Measurements from ENCODE around the gene SLC4A8.

The SLC4A8 gene

GRCh38 chr12:51378749-51379148 lies 45.9 kb upstream of the SLC4A8 start:
- peaks cover 80% of the 10 kb centered on the region for H3K36me3 ChIP-seq (ENCODE audit: insufficient read depth, low read length)
- H3K27me3 ChIP-seq (ENCODE audit: insufficient read depth, low read length, poor library complexity), result no peaks in the 10 kb centered on the region
- DNase-seq, result peak; percentile 85
- peaks cover 17% of the 10 kb centered on the region; the same call in 1 of the 2 replicates for H3K79me2 ChIP-seq (ENCODE audit: insufficient read depth, low read length)
- TF ChIP-seq EZH2 (IDR thresholded peaks at IDR 0.05; ENCODE audit: borderline replicate concordance, low read depth, low read length, severe bottlenecking) (no peak), CTCF (IDR thresholded peaks at IDR 0.05; ENCODE audit: borderline replicate concordance, extremely low read depth, low read length, poor library complexity, severe bottlenecking) (no peak)
- no peak overlapping the region for H2AFZ ChIP-seq (ENCODE audit: low read depth, low read length)
- H3K27ac ChIP-seq (ENCODE audit: low read length), result peak overlapping the region; percentile 77
- no peaks in the 10 kb centered on the region for H3K9me3 ChIP-seq (ENCODE audit: insufficient read depth, low read length, severe bottlenecking)
- peak overlapping the region; percentile 33 for H3K9ac ChIP-seq (ENCODE audit: low read depth, low read length)
- H3K4me3 ChIP-seq (ENCODE audit: low read depth in 1 of 2, low read length in 2 of 2), result no peak overlapping the region
- ATAC-seq (ENCODE audit: insufficient read depth, low read depth), result peak; percentile 75
- peaks cover 78% of the 10 kb centered on the region for H3K4me1 ChIP-seq (ENCODE audit: insufficient read depth, low read length)
- H4K20me1 ChIP-seq (ENCODE audit: insufficient read depth, low read length), result no peaks in the 10 kb centered on the region
- peak overlapping the region; percentile 21; the same call in 1 of the 2 replicates for H3K4me2 ChIP-seq (ENCODE audit: insufficient read depth, low read length)

- H2AFZ ChIP-seq (ENCODE audit: low read depth, low read length), result no peak overlapping the region
- no peaks in the 10 kb centered on the region for H3K27me3 ChIP-seq (ENCODE audit: insufficient read depth, low read length, poor library complexity)
- peaks cover 72% of the 10 kb centered on the region for H3K36me3 ChIP-seq (ENCODE audit: insufficient read depth, low read length)
- no peak for DNase-seq
- TF ChIP-seq EZH2 (IDR thresholded peaks at IDR 0.05; ENCODE audit: borderline replicate concordance, low read depth, low read length, severe bottlenecking) (no peak), CTCF (IDR thresholded peaks at IDR 0.05; ENCODE audit: borderline replicate concordance, extremely low read depth, low read length, poor library complexity, severe bottlenecking) (no peak)
- no peak overlapping the region for H3K4me3 ChIP-seq (ENCODE audit: low read depth in 1 of 2, low read length in 2 of 2)
- H3K9ac ChIP-seq (ENCODE audit: low read depth, low read length), result peak overlapping the region; percentile 33
- H3K4me2 ChIP-seq (ENCODE audit: insufficient read depth, low read length), result peak overlapping the region; percentile 21; the same call in 1 of the 2 replicates
- ATAC-seq (ENCODE audit: insufficient read depth, low read depth), result no peak
- peak overlapping the region; percentile 77 for H3K27ac ChIP-seq (ENCODE audit: low read length)
- H3K79me2 ChIP-seq (ENCODE audit: insufficient read depth, low read length), result peaks cover 17% of the 10 kb centered on the region; the same call in 1 of the 2 replicates
- peaks cover 83% of the 10 kb centered on the region for H3K4me1 ChIP-seq (ENCODE audit: insufficient read depth, low read length)
- H4K20me1 ChIP-seq (ENCODE audit: insufficient read depth, low read length), result no peaks in the 10 kb centered on the region
- no peaks in the 10 kb centered on the region for H3K9me3 ChIP-seq (ENCODE audit: insufficient read depth, low read length, severe bottlenecking)
Observed at GRCh38 chr12:51379571-51379970, 45.1 kb upstream of the SLC4A8 start.

- no peak for ATAC-seq (ENCODE audit: insufficient read depth, low read depth)
- peak overlapping the region; percentile 44 for H3K9ac ChIP-seq (ENCODE audit: low read depth, low read length)
- no peaks in the 10 kb centered on the region for H3K9me3 ChIP-seq (ENCODE audit: insufficient read depth, low read length, severe bottlenecking)
- peaks cover 57% of the 10 kb centered on the region for H3K36me3 ChIP-seq (ENCODE audit: insufficient read depth, low read length)
- peaks cover 95% of the 10 kb centered on the region for H3K4me1 ChIP-seq (ENCODE audit: insufficient read depth, low read length)
- DNase-seq, result no peak
- no peak overlapping the region for H3K4me3 ChIP-seq (ENCODE audit: low read depth in 1 of 2, low read length in 2 of 2)
- H3K27ac ChIP-seq (ENCODE audit: low read length), result peak overlapping the region; percentile 92
- no peaks in the 10 kb centered on the region for H3K27me3 ChIP-seq (ENCODE audit: insufficient read depth, low read length, poor library complexity)
- peak overlapping the region; percentile 55 for H3K4me2 ChIP-seq (ENCODE audit: insufficient read depth, low read length)
- peaks cover 27% of the 10 kb centered on the region for H3K79me2 ChIP-seq (ENCODE audit: insufficient read depth, low read length)
- H2AFZ ChIP-seq (ENCODE audit: low read depth, low read length), result no peak overlapping the region
- H4K20me1 ChIP-seq (ENCODE audit: insufficient read depth, low read length), result no peaks in the 10 kb centered on the region
- TF ChIP-seq CTCF (IDR thresholded peaks at IDR 0.05; ENCODE audit: borderline replicate concordance, extremely low read depth, low read length, poor library complexity, severe bottlenecking) (no peak), EZH2 (IDR thresholded peaks at IDR 0.05; ENCODE audit: borderline replicate concordance, low read depth, low read length, severe bottlenecking) (no peak)
Observed at GRCh38 chr12:51381226-51382079, 43.2 kb upstream of the SLC4A8 start.

Measured in DND-41 (cell line).